Loucy (cell line): ENCODE results near the gene DDX55.

Experiments
- EZH2phosphoT487 ChIP-seq: fragments of 200-600 bp; IDR thresholded peaks from 2 replicates; pipeline ENCODE4 v1.6.1; 2018; ENCODE audit warnings: antibody characterized with exemption, mild to moderate bottlenecking, moderate library complexity, borderline replicate concordance
- TF ChIP-seq, protein P1 (sequence below): fragments of 200-600 bp; sonication (generic); conservative IDR thresholded peaks from 2 replicates; pipeline ENCODE4 v1.5.1; 2014; ENCODE audit warnings: mild to moderate bottlenecking, antibody characterized with exemption, low read length

DNA sequence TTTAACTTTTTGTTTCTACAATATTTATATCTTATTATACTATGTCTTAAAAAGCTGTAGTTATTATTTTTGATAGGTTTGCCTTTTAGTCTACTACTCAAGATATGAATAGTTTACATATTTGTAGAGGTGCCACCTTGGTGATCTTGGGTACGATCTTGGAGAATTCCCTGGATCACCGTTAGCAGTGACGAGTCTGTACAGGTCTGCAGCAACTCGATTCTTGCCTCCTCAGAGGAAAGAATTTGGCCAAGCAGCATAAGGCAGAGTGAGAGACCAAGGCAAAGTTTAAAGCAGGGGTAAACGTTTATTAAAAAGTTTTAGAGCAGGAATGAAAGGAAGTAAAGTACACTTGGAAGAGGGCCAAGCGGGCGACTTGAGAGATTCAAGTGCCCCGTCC, 65.9 kb downstream of the DDX55 start:
- TF ChIP-seq, protein P1, sequence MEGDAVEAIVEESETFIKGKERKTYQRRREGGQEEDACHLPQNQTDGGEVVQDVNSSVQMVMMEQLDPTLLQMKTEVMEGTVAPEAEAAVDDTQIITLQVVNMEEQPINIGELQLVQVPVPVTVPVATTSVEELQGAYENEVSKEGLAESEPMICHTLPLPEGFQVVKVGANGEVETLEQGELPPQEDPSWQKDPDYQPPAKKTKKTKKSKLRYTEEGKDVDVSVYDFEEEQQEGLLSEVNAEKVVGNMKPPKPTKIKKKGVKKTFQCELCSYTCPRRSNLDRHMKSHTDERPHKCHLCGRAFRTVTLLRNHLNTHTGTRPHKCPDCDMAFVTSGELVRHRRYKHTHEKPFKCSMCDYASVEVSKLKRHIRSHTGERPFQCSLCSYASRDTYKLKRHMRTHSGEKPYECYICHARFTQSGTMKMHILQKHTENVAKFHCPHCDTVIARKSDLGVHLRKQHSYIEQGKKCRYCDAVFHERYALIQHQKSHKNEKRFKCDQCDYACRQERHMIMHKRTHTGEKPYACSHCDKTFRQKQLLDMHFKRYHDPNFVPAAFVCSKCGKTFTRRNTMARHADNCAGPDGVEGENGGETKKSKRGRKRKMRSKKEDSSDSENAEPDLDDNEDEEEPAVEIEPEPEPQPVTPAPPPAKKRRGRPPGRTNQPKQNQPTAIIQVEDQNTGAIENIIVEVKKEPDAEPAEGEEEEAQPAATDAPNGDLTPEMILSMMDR = no peak
- no peak for TF ChIP-seq EZH2phosphoT487
